Choroid plexus epithelial cell (primary cell): ENCODE measurements around the gene TSC1.
"Not testable (repeated sequence)": the region's sequence is repeated elsewhere in the genome, so short reads cannot be mapped to it uniquely, and the experiment has no call there.

ENCODE experiments used
- DNase-seq: peaks from one replicate; pipeline ENCODE4 v3.0.0-alpha.2; 2010; ENCODE audit warnings: low read depth
- H3K4me3 ChIP-seq: 2 replicates; pipeline ENCODE4 v1.5.1; 2011; ENCODE audit warnings: low read depth, mild to moderate bottlenecking, control low read depth, low read length, moderate library complexity
- CTCF ChIP-seq: conservative IDR thresholded peaks from 2 replicates; pipeline ENCODE4 v1.5.1; 2011; ENCODE audit warnings: low read depth, mild to moderate bottlenecking, control low read depth, inconsistent platforms, low read length, moderate library complexity

TSC1 gene

GRCh38 chr9:132973713-132974112 is 29.3 kb upstream of the TSC1 start:
- H3K4me3 ChIP-seq: no peak overlapping the region
- TF ChIP-seq CTCF: no peak
- DNase-seq: peak; percentile 39

- H3K4me3 ChIP-seq: no peak overlapping the region
Measured at GRCh38 chr9:132973166-132973565, 28.8 kb upstream of the TSC1 start.

GRCh38 chr9:132970324-132971062 is 26.1 kb upstream of the TSC1 start:
- DNase-seq: no peak
- TF ChIP-seq CTCF: no peak
- no peak overlapping the region for H3K4me3 ChIP-seq

More at GRCh38 chr9:132973166-132973565, 28.8 kb upstream of the TSC1 start:
- no peak for TF ChIP-seq CTCF
- DNase-seq: no peak

GRCh38 chr9:132969783-132970182 is 25.4 kb upstream of the TSC1 start:
- no peak for TF ChIP-seq CTCF
- H3K4me3 ChIP-seq: no peak overlapping the region
- no peak for DNase-seq

GRCh38 chr9:132967908-132968307 is 23.5 kb upstream of the TSC1 start:
- not testable (repeated sequence) for H3K4me3 ChIP-seq, DNase-seq

GRCh38 chr9:132965478-132965877 is 21.1 kb upstream of the TSC1 start:
- H3K4me3 ChIP-seq: no peak overlapping the region
- no peak for TF ChIP-seq CTCF
- DNase-seq: no peak

GRCh38 chr9:132961002-132961401 is 16.6 kb upstream of the TSC1 start:
- no peak overlapping the region for H3K4me3 ChIP-seq
- no peak for TF ChIP-seq CTCF
- no peak for DNase-seq

- H3K4me3 ChIP-seq: no peak overlapping the region
- no peak for DNase-seq
- no peak for TF ChIP-seq CTCF
Measured at GRCh38 chr9:132957805-132958204, 13.4 kb upstream of the TSC1 start.
